B cell (primary cell): ENCODE data around the gene CDR2L. TPM values are rescaled to one million over a fixed set of nuclear protein-coding genes. Genes with fewer than 3 reads are reported as not detected.

ENCODE experiments used
- ATAC-seq: fragments of 200-7000 bp; cut with Tn5 transposase; one replicate; pipeline ENCODE4 v1.10.0; 2021; ENCODE audit warnings: low read depth, mild to moderate bottlenecking, moderate number of reproducible peaks, moderate library complexity
- CTCF ChIA-PET: fragments of 350-600 bp; sonication (Branson Sonifier 250); formaldehyde crosslinking; loops from one replicate; lab custom pipeline; 2021; ENCODE audit warnings: antibody characterized with exemption, inconsistent platforms; lab: Charles Lee
- POLR2A ChIA-PET: fragments of 350-600 bp; sonication (Branson Sonifier 250); formaldehyde crosslinking; loops from one replicate; lab custom pipeline; 2021; ENCODE audit warnings: antibody characterized with exemption; lab: Charles Lee
- DNase-seq: peaks from one replicate; pipeline ENCODE4 v3.0.0; 2013
- H2AFZ ChIP-seq: 2 replicates; pipeline ENCODE4 v1.6.1; 2012; ENCODE audit warnings: mild to moderate bottlenecking, low read depth, low read length; ENCODE audit not compliant: insufficient read depth, poor library complexity, severe bottlenecking
- H3K27ac ChIP-seq, 2 donors: 1 replicate in 1 of 2; 2 replicates in 1 of 2; pipeline ENCODE4 v1.5.1; 2012 to 2013; ENCODE audit warnings: low read length in 2 of 2, mild to moderate bottlenecking in 2 of 2, moderate library complexity in 1 of 2
- H3K27me3 ChIP-seq, 4 experiments: fragments of 200-600 bp in 1 of 4; sonication (generic) in 1 of 4; replicated peaks in 1 of 4; 1 replicate in 2 of 4; 2 replicates in 2 of 4; pipeline versions ENCODE4 v1.6.1 to v1.7.0; 2013 to 2016; ENCODE audit warnings: low read length in 3 of 4, mild to moderate bottlenecking in 2 of 4, mixed read lengths in 1 of 4, moderate library complexity in 1 of 4; ENCODE audit not compliant: insufficient read depth in 4 of 4, control insufficient read depth in 3 of 4; ENCODE audit errors: control extremely low read depth in 1 of 4
- H3K36me3 ChIP-seq, 2 experiments: replicated peaks in 1 of 2; 1 replicate in 1 of 2; 2 replicates in 1 of 2; pipeline versions ENCODE4 v1.6.1 to v1.7.1; 2013; ENCODE audit warnings: low read length in 1 of 2; ENCODE audit not compliant: insufficient read depth in 2 of 2, control insufficient read depth in 1 of 2; ENCODE audit errors: control extremely low read depth in 1 of 2, extremely low read depth in 1 of 2
- H3K4me1 ChIP-seq, 2 donors: fragments of 200-600 bp in 1 of 2; sonication (generic) in 1 of 2; 1 replicate in 1 of 2; 2 replicates in 1 of 2; pipeline versions ENCODE4 v1.5.1 to v1.6.1; 2013 to 2017; ENCODE audit warnings: low read length in 2 of 2; ENCODE audit not compliant: control insufficient read depth in 2 of 2, insufficient read depth in 2 of 2
- H3K4me2 ChIP-seq: replicated peaks from 2 replicates; pipeline ENCODE3; 2012; ENCODE audit warnings: mild to moderate bottlenecking, low read depth, low read length; ENCODE audit not compliant: poor library complexity, severe bottlenecking
- H3K4me3 ChIP-seq, 5 experiments: fragments of 200-600 bp in 1 of 5; sonication (generic) in 1 of 5; 1 replicate in 3 of 5; 2 replicates in 2 of 5; pipeline versions ENCODE4 v1.5.1 to v1.7.0; 2011 to 2016; ENCODE audit warnings: low read length in 4 of 5, mild to moderate bottlenecking in 4 of 5, low read depth in 2 of 5, control low read depth in 1 of 5, moderate library complexity in 1 of 5; ENCODE audit not compliant: insufficient read depth in 1 of 5; ENCODE audit errors: control extremely low read depth in 1 of 5, extremely low read depth in 1 of 5
- H3K79me2 ChIP-seq: fragments of 200-600 bp; sonication (generic); one replicate; pipeline ENCODE4 v1.6.0; 2016; ENCODE audit warnings: low read length; ENCODE audit not compliant: control insufficient read depth, insufficient read depth
- H3K9ac ChIP-seq: fragments of 200-600 bp; sonication (generic); 2 replicates; pipeline ENCODE4 v1.6.1; 2017; ENCODE audit warnings: mild to moderate bottlenecking, low read length, moderate library complexity
- H3K9me3 ChIP-seq, 3 donors: one replicate each; pipeline versions ENCODE4 v1.6.1 to v1.7.1; 2013; ENCODE audit warnings: low read length in 2 of 3; ENCODE audit not compliant: control insufficient read depth in 2 of 3, insufficient read depth in 1 of 3; ENCODE audit errors: control extremely low read depth in 1 of 3
- H4K20me1 ChIP-seq: 2 replicates; pipeline ENCODE4 v1.6.0; 2012; ENCODE audit warnings: mild to moderate bottlenecking, low read length; ENCODE audit not compliant: insufficient read depth, control insufficient read depth, poor library complexity, severe bottlenecking
- H3K27ac Mint-ChIP-seq: one replicate; pipeline ENCODE4 v1.8.0; 2021; ENCODE audit warnings: mixed read lengths
- H3K27me3 Mint-ChIP-seq: one replicate; pipeline ENCODE4 v1.8.0; 2021; ENCODE audit warnings: mixed read lengths
- H3K4me1 Mint-ChIP-seq: one replicate; pipeline ENCODE4 v1.8.0; 2021; ENCODE audit warnings: mixed read lengths
- H3K4me3 Mint-ChIP-seq: one replicate; pipeline ENCODE4 v1.8.0; 2021; ENCODE audit warnings: mixed read lengths
- H3K9me3 Mint-ChIP-seq: one replicate; pipeline ENCODE4 v1.8.0; 2022; ENCODE audit warnings: mixed read lengths; ENCODE audit not compliant: insufficient read depth
- CTCF ChIP-seq: fragments of 200-600 bp; IDR thresholded peaks from one replicate; pipeline ENCODE4 v1.8.0; 2022; ENCODE audit warnings: antibody characterized with exemption, mild to moderate bottlenecking
- EZH2 ChIP-seq: IDR thresholded peaks from 2 replicates; pipeline ENCODE4 v1.6.1; 2012; ENCODE audit warnings: borderline replicate concordance, low read depth, mild to moderate bottlenecking, moderate library complexity, low read length; ENCODE audit not compliant: insufficient read depth, poor library complexity, severe bottlenecking
- WGBS: methylation state at CpG from one replicate; pipeline ENCODE4 v1.1.5; 2013; ENCODE audit warnings: missing lambda C conversion rate; ENCODE audit not compliant: insufficient coverage; 5-methylcytosine and 5-hydroxymethylcytosine counted together
- intact Hi-C: fragments of 100-400 bp; cut with micrococcal nuclease; formaldehyde crosslinking; loops from one replicate; pipeline ENCODE4 v1.10.0; 2022
- polyA plus RNA-seq: library from polyadenylated mRNA; depleted of rRNA; stranded (reverse); fragments of >200 nt; gene quantifications from 2 replicates; pipeline ENCODE4 v1.2.3, GENCODE V29; 2012
- total RNA-seq, 2 donors: library from RNA; stranded (reverse); fragments of 120-200 nt in 1 of 2; gene quantifications; 1 replicate in 1 of 2; 2 replicates in 1 of 2; pipeline versions ENCODE4 v1.2.3 to v1.2.4, GENCODE V29; 2013 to 2022

CDR2L gene
- total and polyA plus RNA-seq, 2 donors (not counting 1 experiment from before 2014, with no cell fraction given), result 0.03 TPM; not detected in 1

GRCh38 chr17:74953134-74953687, 34.2 kb upstream of the CDR2L start:
- intact Hi-C loops, result no loop called here
- no peak overlapping the region for H3K4me2 ChIP-seq
- no peak overlapping the region for H2AFZ ChIP-seq
- H3K4me3 ChIP-seq, result no peak overlapping the region
- H3K27ac ChIP-seq, result no peak overlapping the region
- H3K79me2 ChIP-seq, result no peaks in the 10 kb centered on the region
- H3K27me3 ChIP-seq, result peaks cover 0 to 17% (median 0%) of the 10 kb centered on the region in 4 experiments
- ATAC-seq (no peak), DNase-seq (no peak)
- no peak overlapping the region for H3K4me3 Mint-ChIP-seq
- H3K27ac Mint-ChIP-seq, result no peak overlapping the region
- ChIA-PET CTCF (interaction anchor here (1.5 to 1.6 kb wide), 2 partner anchors 9 to 216 kb away, joined by 3 to 5 read pairs; partner anchors contain the start of gene RAB37), POLR2A (no interaction called here)
- no peaks in the 10 kb centered on the region for H4K20me1 ChIP-seq
- H3K4me1 Mint-ChIP-seq, result no peaks in the 10 kb centered on the region
- H3K4me1 ChIP-seq, result peaks cover 0 to 5% of the 10 kb centered on the region in 2 donors
- no peaks in the 10 kb centered on the region for H3K36me3 ChIP-seq
- no peak for TF ChIP-seq EZH2
- TF ChIP-seq CTCF, result no peak
- no peaks in the 10 kb centered on the region for H3K9me3 ChIP-seq
- no peak overlapping the region for H3K9ac ChIP-seq
- whole genome bisulfite sequencing, result 89% methylated on average over 11 of the region's 11 CpGs
- H3K9me3 Mint-ChIP-seq, result no peaks in the 10 kb centered on the region
- peaks cover 4% of the 10 kb centered on the region for H3K27me3 Mint-ChIP-seq

GRCh38 chr17:74954115-74954514, 33.3 kb upstream of the CDR2L start:
- ChIA-PET CTCF (interaction anchor here (1.5 to 1.6 kb wide), 2 partner anchors 8 to 217 kb away, joined by 3 to 5 read pairs; partner anchors contain the start of gene RAB37), POLR2A (no interaction called here)
- DNase-seq (no peak), ATAC-seq (no peak)
- no peak overlapping the region for H3K4me3 Mint-ChIP-seq
- H3K9ac ChIP-seq, result no peak overlapping the region
- H3K4me2 ChIP-seq, result no peak overlapping the region
- H3K27me3 Mint-ChIP-seq, result peaks cover 4% of the 10 kb centered on the region
- no peak for TF ChIP-seq EZH2
- TF ChIP-seq CTCF, result no peak
- H3K27ac ChIP-seq, result no peak overlapping the region
- H3K36me3 ChIP-seq, result no peaks in the 10 kb centered on the region
- H3K27me3 ChIP-seq, result peaks cover 0 to 17% (median 0%) of the 10 kb centered on the region in 4 experiments
- H3K79me2 ChIP-seq, result no peaks in the 10 kb centered on the region
- H3K4me1 ChIP-seq, result peaks cover 0 to 5% of the 10 kb centered on the region in 2 donors
- intact Hi-C loops, result no loop called here
- H3K4me3 ChIP-seq, result no peak overlapping the region
- H3K9me3 Mint-ChIP-seq, result no peaks in the 10 kb centered on the region
- H3K4me1 Mint-ChIP-seq, result no peaks in the 10 kb centered on the region
- WGBS, result 95% methylated on average over 15 of the region's 15 CpGs
- no peaks in the 10 kb centered on the region for H3K9me3 ChIP-seq
- no peaks in the 10 kb centered on the region for H4K20me1 ChIP-seq
- no peak overlapping the region for H3K27ac Mint-ChIP-seq
- H2AFZ ChIP-seq, result no peak overlapping the region
